Astrocyte of the hippocampus (primary cell): ENCODE results near the gene PSEN1.

Source experiments
- DNase-seq: peaks from one replicate; pipeline ENCODE4 v3.0.0; 2011; ENCODE audit warnings: low read depth, low spot score

Gene PSEN1

GRCh38 chr14:73217411-73217810, 81.1 kb downstream of the PSEN1 start:
- no peak for DNase-seq

- DNase-seq: no peak
Measured at GRCh38 chr14:73220061-73220460, 83.8 kb downstream of the PSEN1 start.

- no peak for DNase-seq
Measured at GRCh38 chr14:73220634-73221033, 84.3 kb downstream of the PSEN1 start.

- no peak for DNase-seq
Measured at GRCh38 chr14:73221945-73222344, 85.6 kb downstream of the PSEN1 start.

GRCh38 chr14:73223049-73223448, 86.7 kb downstream of the PSEN1 start:
- no peak for DNase-seq

- DNase-seq: no peak
Measured at GRCh38 chr14:73225496-73225895, 89.2 kb downstream of the PSEN1 start.

- DNase-seq: peak; percentile 94
Measured at GRCh38 chr14:73227812-73228781, 91.8 kb downstream of the PSEN1 start.

- DNase-seq: no peak
Measured at GRCh38 chr14:73230051-73230450, 93.7 kb downstream of the PSEN1 start.

- no peak for DNase-seq
Measured at GRCh38 chr14:73231981-73232851, 95.9 kb downstream of the PSEN1 start.

GRCh38 chr14:73232984-73233383, 96.7 kb downstream of the PSEN1 start:
- DNase-seq: no peak

- DNase-seq: no peak
Measured at GRCh38 chr14:73233564-73233963, 97.3 kb downstream of the PSEN1 start.

GRCh38 chr14:73234029-73234428, 97.7 kb downstream of the PSEN1 start:
- no peak for DNase-seq

- DNase-seq: no peak
Measured at GRCh38 chr14:73234586-73235394, 98.5 kb downstream of the PSEN1 start.

- DNase-seq: no peak
Measured at GRCh38 chr14:73235531-73236155, 99.3 kb downstream of the PSEN1 start.

GRCh38 chr14:73236157-73236556, 99.8 kb downstream of the PSEN1 start:
- no peak for DNase-seq

- DNase-seq: no peak
Measured at GRCh38 chr14:73236752-73237218, 100.5 kb downstream of the PSEN1 start.

GRCh38 chr14:73237219-73237785, 101.0 kb downstream of the PSEN1 start, which contains the start of gene PAPLN:
PAPLN (plus strand) TSS chr14:73237506; CDS start chr14:73239779, 2,273 bp downstream.
- DNase-seq: peak; percentile 54

- DNase-seq: peak; percentile 59
Measured at GRCh38 chr14:73237786-73238423, 101.6 kb downstream of the PSEN1 start.

GRCh38 chr14:73238424-73238852, 102.1 kb downstream of the PSEN1 start:
- peak; percentile 94 for DNase-seq

GRCh38 chr14:73238941-73239340, 102.6 kb downstream of the PSEN1 start:
- DNase-seq: no peak
